Measurements from ENCODE around the gene GET3. TPM values are rescaled to one million over a fixed set of nuclear protein-coding genes. Genes with fewer than 3 reads are reported as not detected.
A peak's percentile ranks its signal among the peaks of the same experiment; 100 is the strongest.

Gene GET3
- total RNA-seq, 1 experiment from 2014 or later = 69.9 TPM

GRCh38 chr19:12794971-12795381, 57.7 kb downstream of the GET3 start:
- no peak for ATAC-seq
- no peak for DNase-seq (ENCODE audit: low read depth, low spot score)
- H3K36me3 ChIP-seq (ENCODE audit: control insufficient read depth, insufficient read depth, low read length) = peaks cover 2% of the 10 kb centered on the region
- H3K9me3 ChIP-seq (ENCODE audit: control insufficient read depth, insufficient read depth, low read depth, low read length) = no peaks in the 10 kb centered on the region
- in situ Hi-C loops (cut with HindIII; ENCODE audit: low pct_unique_long_range_greater_than_20kb, low sequenced_read_pairs) = no loop called here
- ChIA-PET CTCF (interaction anchor here (0.7 to 2.9 kb wide), 5 partner anchors 18 to 35 kb away, joined by 7 to 37 read pairs (median 12); no protein-coding TSS in a partner anchor), POLR2A (interaction anchor here (0.6 kb wide), 1 partner anchor 12 kb away, joined by 7 read pairs; no protein-coding TSS in a partner anchor)
- intact Hi-C loops (cut with micrococcal nuclease; ENCODE audit: unreplicated experiment) = loop anchor here (5.0 kb wide), 1 partner anchor 33 kb away; no protein-coding TSS in a partner anchor
- no TSS peak for BruUV-seq (replicated peaks)
- 0 out of 2 replicates have a peak overlapping the region, but pooled peaks have one; percentile 23 for H3K27ac ChIP-seq (ENCODE audit: low read length)
- H3K4me1 ChIP-seq (ENCODE audit: control insufficient read depth, insufficient read depth, low read length) = peaks cover 15% of the 10 kb centered on the region
- H3K27me3 ChIP-seq (ENCODE audit: control insufficient read depth, insufficient read depth, low read length) = no peaks in the 10 kb centered on the region
- no peak overlapping the region for H3K4me3 ChIP-seq (ENCODE audit: low read depth in 2 of 2, low read length in 2 of 2)
- TF ChIP-seq REST (IDR thresholded peaks at IDR 0.05; ENCODE audit: insufficient read depth in 1 of 2, low read depth in 2 of 2, low read length in 1 of 2) (no peak), POLR2AphosphoS5 (IDR thresholded peaks at IDR 0.05; ENCODE audit: low read depth, low read length) (no peak), TCF7L2 (IDR thresholded peaks at IDR 0.05; ENCODE audit: low read depth, low read length) (no peak)

GRCh38 chr19:12796146-12797071, 59.1 kb downstream of the GET3 start:
- POLR2A ChIA-PET = interaction anchor here (1.5 kb wide), 1 partner anchor 31 kb away, joined by 17 read pairs; no protein-coding TSS in a partner anchor

More at GRCh38 chr19:12796146-12797071, 59.1 kb downstream of the GET3 start:
- peaks cover 5% of the 10 kb centered on the region for H3K36me3 ChIP-seq (ENCODE audit: control insufficient read depth, insufficient read depth, low read length)
- peaks cover 9% of the 10 kb centered on the region for H3K4me1 ChIP-seq (ENCODE audit: control insufficient read depth, insufficient read depth, low read length)
- CTCF ChIA-PET = interaction anchor here (0.6 to 2.9 kb wide), 9 partner anchors 19 to 80 kb away, joined by 3 to 37 read pairs (median 6); no protein-coding TSS in a partner anchor
- in situ Hi-C loops (cut with HindIII; ENCODE audit: low pct_unique_long_range_greater_than_20kb, low sequenced_read_pairs) = no loop called here
- no TSS peak for BruUV-seq (replicated peaks)
- H3K27ac ChIP-seq (ENCODE audit: low read length) = peak overlapping the region; percentile 82
- H3K9me3 ChIP-seq (ENCODE audit: control insufficient read depth, insufficient read depth, low read depth, low read length) = no peaks in the 10 kb centered on the region
- no peaks in the 10 kb centered on the region for H3K27me3 ChIP-seq (ENCODE audit: control insufficient read depth, insufficient read depth, low read length)
- DNase-seq (ENCODE audit: low read depth, low spot score) (no peak), ATAC-seq (peak; percentile 47)
- intact Hi-C loops (cut with micrococcal nuclease; ENCODE audit: unreplicated experiment) = loop anchor here (5.0 kb wide), 1 partner anchor 34 kb away; no protein-coding TSS in a partner anchor
- peak overlapping the region in 1 of 2 experiments; percentile 23; a peak in 2 of 4 replicates for H3K4me3 ChIP-seq (ENCODE audit: low read depth in 2 of 2, low read length in 2 of 2)
- TF ChIP-seq POLR2AphosphoS5 (IDR thresholded peaks at IDR 0.05; ENCODE audit: low read depth, low read length) (no peak), CTCF (IDR thresholded peaks at IDR 0.05) (peak; percentile 85)

Measured in Panc1 (cell line).